ENCODE data around the gene IGSF22.

The IGSF22 gene

DNA sequence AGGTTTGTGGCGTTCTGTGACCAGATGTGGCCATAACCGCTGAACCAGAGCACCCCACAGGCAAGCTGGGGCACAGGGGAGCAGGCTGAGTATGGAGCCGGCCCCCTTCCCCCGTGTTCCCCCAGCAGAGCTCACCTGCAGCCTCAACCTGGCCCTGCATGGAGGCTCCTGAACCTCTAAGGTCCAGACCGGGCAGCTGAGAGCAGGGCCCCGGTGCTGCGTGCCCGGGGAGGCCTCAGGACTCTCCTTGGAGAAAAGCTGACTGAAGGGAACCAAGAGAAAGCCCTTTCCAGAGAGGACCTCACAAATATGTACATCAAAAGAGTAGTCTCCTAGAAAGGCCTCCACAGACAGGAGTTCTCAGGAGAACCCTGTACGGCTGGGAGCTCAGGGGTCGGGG is 17.4 kb upstream of the IGSF22 start:
- no peak for DNase-seq

- DNase-seq: no peak
Observed at GRCh38 chr11:18741783-18742182, 15.8 kb upstream of the IGSF22 start.

DNA sequence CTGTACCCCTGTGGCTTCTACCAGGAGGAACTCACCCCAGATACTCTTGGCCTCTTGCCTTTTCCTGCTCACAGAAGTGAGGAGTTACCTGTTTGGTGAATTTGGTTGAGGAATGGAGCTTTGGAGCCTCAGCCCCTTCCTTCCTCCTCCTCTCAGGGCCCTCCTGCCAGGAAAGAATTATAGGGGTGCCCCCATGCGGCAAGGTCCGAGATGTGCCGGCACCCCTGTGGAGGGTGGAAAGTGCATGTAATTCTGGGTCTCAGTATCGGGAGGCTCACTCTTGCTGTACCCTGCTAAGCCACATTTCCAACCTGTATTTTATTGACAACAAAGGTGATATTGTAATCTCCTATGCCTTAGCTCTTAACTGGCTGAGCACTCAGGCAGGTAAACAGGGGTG is 13.7 kb upstream of the IGSF22 start:
- no peak for DNase-seq

GRCh38 chr11:18737642-18738041 is 11.7 kb upstream of the IGSF22 start:
- no peak for DNase-seq

GRCh38 chr11:18736590-18737148 is 10.7 kb upstream of the IGSF22 start:
- no peak for DNase-seq

- no peak for DNase-seq
Observed at GRCh38 chr11:18733202-18733601, 7.2 kb upstream of the IGSF22 start.

DNA sequence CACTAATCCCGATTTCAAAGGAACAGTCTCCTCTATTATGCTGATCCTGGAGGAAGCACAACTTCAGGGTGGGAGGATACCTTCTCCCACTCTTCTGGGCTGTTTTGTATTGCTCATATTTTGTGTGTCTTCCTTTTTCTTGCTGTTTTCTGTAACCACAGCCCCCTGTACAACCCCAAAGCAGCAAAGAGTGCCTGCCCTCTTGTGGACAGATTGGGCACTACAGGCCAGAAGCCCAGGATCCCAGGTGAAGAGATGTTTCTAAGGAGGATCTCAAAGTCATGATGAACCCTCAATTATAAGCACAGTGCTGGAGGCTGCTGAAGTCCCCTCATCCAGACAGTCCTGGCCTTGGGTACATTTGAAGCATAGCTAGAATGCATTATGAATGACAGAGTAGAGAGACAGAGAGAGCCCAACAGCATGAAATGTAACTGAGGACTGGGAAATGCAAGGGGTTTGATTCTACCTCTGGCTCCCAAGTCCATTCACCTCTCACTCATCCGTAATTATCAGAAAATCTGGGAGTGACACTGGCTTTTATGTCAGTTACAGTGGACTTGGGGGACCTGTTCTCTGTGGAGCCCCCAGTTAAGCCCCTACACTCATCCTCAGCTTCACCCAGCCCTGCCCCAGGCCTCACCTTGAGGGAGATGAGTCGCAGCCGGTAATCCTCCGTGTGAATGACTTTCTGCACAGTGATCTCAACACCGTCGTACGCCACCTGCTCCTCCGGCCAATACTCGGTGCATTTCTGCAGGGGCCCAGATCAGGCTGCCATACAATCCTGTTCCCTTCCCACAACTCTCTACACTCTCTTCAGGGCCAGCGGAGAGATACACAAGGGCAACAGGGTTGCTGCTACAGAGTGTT is 6.2 kb upstream of the IGSF22 start:
- DNase-seq: peak; percentile 55

DNA sequence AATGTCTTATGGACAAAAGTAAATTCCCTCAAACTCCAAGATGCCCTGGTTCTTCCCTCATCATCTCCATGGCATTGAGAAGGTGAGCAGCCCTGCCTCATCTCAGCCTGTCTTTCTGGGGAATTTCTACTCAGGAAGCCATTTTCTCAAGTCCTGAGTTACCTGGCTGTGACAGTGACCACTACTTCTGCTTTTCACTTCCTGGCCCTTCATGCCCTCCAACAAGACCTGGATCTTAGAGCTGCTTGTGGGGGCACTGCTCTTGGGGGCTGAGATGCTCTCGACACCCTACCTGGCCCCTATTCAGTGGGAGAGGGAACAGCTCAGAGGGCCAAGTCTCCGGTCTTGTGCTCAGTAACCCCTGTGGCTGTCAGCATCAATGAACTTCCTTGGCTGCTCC is 5.5 kb upstream of the IGSF22 start:
- DNase-seq: no peak

DNA sequence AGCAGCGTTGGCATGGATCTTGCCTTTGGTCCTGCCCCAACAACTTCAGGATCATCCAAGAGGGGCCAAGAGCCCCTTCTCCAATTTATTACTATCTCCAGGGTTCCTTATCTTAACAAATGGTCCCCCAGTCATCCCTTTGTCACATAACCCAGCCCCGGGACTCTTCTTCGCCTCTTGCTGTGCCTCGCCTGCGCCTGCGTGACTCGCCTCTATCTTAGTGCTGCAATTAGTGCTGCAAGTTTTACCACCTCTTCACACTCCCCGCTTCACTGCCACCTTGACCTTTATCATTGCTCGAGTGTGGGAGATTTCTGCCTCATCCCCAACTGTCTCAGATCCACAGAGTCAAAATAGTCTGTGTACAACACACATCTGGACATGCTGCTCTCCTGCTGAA is 4.0 kb upstream of the IGSF22 start:
- DNase-seq: no peak

GRCh38 chr11:18729426-18729825 is 3.4 kb upstream of the IGSF22 start:
- DNase-seq: no peak

DNA sequence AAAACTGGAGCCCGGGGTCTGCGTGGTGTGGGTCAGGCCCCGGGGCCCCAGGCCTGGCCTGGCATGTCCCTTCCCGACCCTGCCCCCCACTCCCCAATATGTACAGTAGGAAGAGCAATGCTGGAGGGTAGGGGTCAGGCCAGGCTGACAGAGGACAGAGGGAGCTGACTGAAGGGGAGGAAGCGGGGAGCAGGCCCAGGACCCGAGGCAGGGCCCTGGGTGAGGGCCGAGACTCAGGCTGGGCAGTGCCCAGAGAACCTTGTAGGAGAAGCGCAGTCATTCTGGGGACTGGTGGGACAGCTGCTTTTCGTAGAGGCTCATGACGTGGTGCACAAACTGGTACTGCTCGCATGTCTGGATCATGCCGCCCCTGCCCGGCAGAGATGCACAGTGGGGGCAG is 2.7 kb upstream of the IGSF22 start:
- DNase-seq: no peak

DNA sequence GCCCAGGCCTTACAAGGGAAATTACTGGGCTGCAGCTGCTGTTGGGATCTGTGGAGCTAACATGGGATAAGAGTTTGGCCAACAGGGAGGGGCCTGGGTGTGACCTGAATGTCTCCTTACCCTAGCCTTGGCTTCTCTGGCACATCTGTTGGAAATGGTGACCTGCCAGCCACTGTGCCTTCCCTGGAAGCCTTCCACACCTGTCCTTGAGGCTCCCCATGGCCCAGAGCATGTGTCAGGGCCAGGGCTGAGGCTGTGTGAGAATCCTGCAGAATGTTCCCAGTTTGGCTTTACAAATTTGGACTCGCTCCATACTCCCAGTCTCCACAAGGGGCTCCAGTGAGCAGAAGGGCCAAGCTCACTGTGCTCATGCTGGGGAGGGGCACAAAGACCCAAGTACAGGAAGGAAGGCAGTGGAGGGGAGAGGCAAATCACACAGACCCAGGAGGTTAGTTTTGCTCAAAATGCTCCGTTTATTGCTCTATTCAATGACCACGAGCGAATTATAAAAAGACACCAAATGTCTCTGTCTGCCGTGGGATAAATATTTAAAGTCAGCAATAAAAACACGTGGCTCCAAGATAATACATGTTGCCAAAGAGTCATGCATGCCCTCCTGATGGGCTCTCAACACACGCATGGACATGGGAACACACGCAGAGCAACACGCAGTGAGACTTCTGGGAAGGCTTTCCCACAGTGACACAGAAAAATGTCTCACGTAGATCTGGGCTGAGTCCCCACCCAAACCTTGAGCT is 1.7 kb upstream of the IGSF22 start:
- peak; percentile 40 for DNase-seq

DNA sequence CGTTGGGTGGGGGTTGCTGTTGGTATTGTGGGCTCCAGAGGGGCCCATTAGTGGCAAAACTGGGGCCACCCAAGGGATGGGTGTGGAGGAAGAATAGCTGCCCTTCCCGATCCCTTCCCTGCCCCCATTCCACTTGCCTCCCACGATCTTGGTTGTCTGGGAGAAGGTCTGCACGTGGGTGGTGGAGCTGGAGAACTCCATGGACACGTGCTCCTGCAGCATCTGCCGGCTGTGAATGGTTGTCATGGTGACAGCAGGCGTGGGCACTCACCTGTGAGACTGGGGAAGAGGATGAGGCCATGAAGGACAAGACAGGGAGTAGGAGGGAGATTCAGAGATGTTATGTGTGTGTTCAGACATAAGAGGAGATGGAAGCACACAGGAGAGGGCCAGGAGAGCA is 2.0 kb downstream of the IGSF22 start:
- no peak for DNase-seq

- no peak for DNase-seq
Observed at GRCh38 chr11:18722293-18722637, 3.7 kb downstream of the IGSF22 start.

GRCh38 chr11:18721561-18722292 is 4.3 kb downstream of the IGSF22 start:
- peak; percentile 44 for DNase-seq

DNA sequence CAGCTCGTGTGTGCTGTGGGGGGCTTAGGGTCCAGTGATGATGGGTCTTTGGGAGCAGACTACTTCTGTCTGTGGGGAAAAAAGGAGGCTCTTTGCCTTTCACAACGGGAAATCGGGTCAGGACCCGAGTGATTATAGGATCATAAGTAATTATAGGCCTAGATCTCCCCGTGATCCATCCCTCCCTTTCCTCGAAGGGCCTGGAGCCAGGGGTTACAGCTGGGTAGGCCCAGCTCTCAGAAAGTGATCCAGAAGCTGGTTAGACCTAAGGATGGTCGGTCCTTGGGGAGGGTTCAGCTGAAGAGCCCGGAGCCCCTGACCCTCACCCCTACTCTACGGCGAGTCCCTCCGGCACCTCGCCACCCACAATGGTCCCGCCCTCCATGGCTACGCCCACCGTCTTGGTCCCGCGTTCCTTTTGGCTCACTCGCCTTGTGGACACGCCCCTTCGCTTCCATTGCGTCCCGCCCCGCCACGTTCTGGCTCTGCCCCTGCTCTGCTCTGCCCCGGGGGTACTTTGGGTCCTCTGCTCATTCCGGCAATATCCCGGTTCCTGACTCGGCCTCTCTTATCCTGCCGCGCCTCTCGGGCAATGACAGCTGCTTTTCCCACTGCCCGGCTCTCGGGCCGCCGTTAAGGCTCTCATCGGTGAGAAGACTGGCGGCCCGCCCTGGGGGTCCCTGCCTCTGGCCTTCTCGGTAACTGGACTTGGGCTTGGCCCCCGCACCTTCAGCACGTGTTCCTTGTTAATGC is 5.0 kb downstream of the IGSF22 start:
- peak; percentile 75 for DNase-seq

DNA sequence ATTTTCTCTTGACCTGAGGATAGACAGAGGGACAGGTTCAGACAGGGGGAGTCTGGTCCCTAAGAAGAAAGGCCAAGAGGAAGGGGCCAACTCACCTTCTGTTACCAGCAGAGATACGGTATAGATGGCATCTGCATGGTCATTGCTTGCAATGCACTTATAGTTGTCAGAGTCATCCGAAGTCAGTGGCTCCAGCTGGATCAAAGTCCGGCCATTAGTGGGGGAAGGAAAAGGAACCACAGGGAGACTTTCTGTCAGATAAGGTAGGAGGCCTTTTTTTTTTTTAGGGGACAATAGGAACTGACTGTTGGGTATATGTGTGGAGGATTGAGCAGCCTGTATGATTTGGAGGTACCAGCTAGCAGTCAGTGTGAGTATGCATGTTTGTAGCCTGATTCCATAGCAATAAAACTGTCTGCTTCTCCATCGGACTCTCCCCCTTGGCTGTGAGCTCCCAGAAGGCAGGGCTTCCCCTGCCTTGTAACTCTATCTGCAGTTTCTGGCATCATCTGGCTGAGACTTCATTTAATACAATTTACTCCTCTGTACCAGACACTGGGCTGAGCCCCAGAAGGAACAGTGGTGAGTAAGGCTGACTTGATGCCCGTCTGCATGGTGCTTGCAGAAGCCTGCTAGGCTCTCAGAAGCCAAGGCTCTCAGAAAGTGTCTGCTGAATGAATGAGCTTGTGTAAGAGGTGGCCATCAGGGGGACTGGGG is 5.7 kb downstream of the IGSF22 start:
- no peak for DNase-seq

DNA sequence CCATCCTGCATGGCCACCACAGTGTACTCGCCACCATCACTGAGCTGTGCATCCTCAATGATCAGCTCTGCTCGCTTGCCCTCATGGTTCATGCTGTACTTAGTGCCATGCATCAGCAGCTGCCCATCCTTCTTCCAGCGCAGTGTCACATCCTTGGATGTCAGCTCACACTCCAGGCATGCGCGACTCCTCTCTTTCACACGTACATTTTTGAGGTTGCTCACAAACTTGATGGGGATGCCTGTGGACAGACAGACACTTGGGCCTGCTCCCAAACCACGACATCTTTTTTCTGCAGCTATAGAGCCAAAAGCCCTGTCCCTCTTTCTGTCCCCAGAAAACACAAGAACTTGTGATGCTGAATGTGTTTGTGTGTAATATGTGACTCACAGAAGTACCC is 10.5 kb downstream of the IGSF22 start:
- no peak for DNase-seq

DNA sequence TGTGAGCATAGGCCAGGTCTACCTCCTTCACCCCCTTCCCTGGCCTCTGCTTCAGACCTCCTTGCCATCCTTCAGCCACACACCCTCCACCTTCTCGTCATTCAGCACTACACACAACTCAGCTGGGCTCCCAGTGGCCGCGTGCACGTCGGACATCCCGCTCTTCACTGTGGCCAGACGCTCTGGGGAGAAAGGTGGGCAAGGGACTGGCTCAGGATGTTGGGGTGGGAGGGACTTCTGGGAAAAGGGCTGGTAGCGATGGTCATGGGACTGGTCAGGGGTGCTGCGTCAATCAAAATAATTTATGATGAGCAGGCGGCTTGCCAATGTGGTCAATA is 11.6 kb downstream of the IGSF22 start:
- DNase-seq: no peak

- no peak for DNase-seq
Observed at GRCh38 chr11:18713646-18714442, 12.1 kb downstream of the IGSF22 start.

DNA sequence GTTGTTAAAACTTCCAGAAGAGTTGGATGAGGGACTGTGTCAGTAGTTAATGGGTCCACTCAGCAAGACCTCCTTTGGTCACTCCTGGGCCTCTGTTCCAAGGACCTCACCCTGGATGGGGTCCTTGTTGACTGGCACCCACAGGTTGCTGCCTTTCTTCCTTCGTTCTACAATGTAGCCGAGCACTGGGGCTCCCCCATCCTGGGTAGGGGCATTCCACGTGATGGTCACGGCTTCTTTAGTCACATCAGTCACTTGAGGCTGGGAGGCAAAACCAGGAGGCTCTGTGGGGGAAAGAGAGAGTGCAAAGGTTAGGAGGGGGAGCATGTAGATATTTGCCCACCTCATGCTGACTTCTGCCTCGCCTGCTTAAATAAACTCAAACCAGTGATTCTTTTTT is 15.4 kb downstream of the IGSF22 start:
- no peak for DNase-seq

Data from stimulated activated CD4-positive, alpha-beta T cell treated with anti-CD3 and anti-CD28 coated beads, Interleukin-1b, Interleukin-23, amount 100 ng/mL, for 48 hours (primary cell).